PC-3 (cell line): Measurements from ENCODE around the gene TSEN54.

Experiments used
- CTCF ChIP-seq: fragments of 300-600 bp; sonication (generic); conservative IDR thresholded peaks from 2 replicates; pipeline ENCODE4 v1.5.1; 2017; ENCODE audit warnings: antibody characterized with exemption, low read depth, mild to moderate bottlenecking, low read length
- EZH2 ChIP-seq: fragments of 300-600 bp; sonication (generic); IDR thresholded peaks from one replicate; pipeline ENCODE4 v1.6.1; 2017; ENCODE audit warnings: antibody characterized with exemption, mild to moderate bottlenecking, low read length; ENCODE audit not compliant: unreplicated experiment
- EZH2phosphoT487 ChIP-seq: fragments of 300-600 bp; sonication (generic); IDR thresholded peaks from 2 replicates; pipeline ENCODE4 v1.6.1; 2018; ENCODE audit warnings: mild to moderate bottlenecking, antibody characterized with exemption, low read length, borderline replicate concordance

GRCh38 chr17:75558666-75559530 is 42.6 kb downstream of the TSEN54 start:
- no peak for TF ChIP-seq EZH2
- TF ChIP-seq EZH2phosphoT487, result no peak
- TF ChIP-seq CTCF, result no peak
